GM20000 (cell line): Measurements from ENCODE around the gene JHY.

Experiments used
- DNase-seq: peaks from one replicate; pipeline ENCODE4 v3.0.0; 2012; ENCODE audit warnings: low spot score
- CTCF ChIP-seq: IDR thresholded peaks from 2 replicates; pipeline ENCODE4 v1.5.1; 2012; ENCODE audit warnings: mild to moderate bottlenecking, control low read depth; ENCODE audit errors: extremely low read depth, missing control alignments

The JHY gene

GRCh38 chr11:122918734-122919133 lies 36.2 kb downstream of the JHY start:
- TF ChIP-seq CTCF = no peak
- DNase-seq = no peak

- no peak for TF ChIP-seq CTCF
- DNase-seq = no peak
These were observed 38.0 kb downstream of the JHY start for GRCh38 chr11:122920579-122920978.

GRCh38 chr11:122922893-122923292 lies 40.3 kb downstream of the JHY start:
- DNase-seq = no peak
- no peak for TF ChIP-seq CTCF

GRCh38 chr11:122923302-122923701 lies 40.7 kb downstream of the JHY start:
- TF ChIP-seq CTCF = no peak
- no peak for DNase-seq

GRCh38 chr11:122931510-122931909 lies 49.0 kb downstream of the JHY start:
- no peak for DNase-seq
- no peak for TF ChIP-seq CTCF

GRCh38 chr11:122933416-122933815 lies 50.9 kb downstream of the JHY start:
- DNase-seq = no peak
- no peak for TF ChIP-seq CTCF

GRCh38 chr11:122937983-122938382 lies 55.4 kb downstream of the JHY start:
- TF ChIP-seq CTCF = no peak
- DNase-seq = no peak
